ENCODE data around the gene ELFN1.

DNA sequence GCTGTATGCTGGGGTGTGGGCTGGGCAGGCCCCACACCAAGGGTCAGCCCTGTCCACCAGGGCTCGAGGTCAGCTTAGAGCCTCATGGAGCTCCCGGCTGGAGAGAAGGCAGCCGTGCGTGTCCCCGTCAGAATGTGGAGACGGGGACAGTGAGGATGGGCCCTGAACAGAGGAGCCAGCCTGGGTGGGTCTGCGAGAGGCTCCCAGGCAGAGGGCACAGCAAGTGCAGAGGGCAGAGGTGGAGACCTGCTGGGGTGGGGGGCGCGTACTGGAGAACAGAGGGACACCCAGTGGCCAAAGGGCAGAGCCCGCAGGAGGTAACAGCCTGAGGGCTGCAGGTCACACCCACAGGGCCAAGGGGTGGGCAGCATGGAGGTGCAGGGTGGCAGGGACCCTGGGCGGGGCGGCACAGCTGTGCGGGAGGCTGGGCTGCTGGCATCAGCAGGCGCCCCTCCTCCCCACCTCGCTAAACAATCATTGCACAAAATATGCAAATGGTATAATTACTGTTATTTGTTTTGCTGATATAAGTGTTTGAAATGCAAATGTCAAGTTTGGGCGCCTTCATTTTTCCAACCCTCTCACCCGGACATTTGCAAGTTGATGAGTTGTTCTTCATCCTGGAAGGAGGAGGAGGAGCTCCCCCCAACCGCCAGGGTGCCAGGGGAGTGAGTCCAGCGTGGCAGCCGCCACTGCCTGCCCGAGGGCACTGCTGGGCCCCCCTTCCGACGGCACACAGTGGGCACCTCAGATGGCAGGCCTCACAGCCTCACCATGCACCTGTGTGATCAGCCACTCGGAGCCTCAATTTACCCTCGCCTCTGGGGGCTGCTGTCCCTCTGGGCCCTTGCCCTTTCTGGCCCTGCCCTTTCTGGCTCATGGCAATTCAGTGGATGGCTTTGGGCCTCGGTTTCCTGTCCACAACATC lies 35.0 kb downstream of the ELFN1 start:
- TF ChIP-seq DIDO1 (tag; IDR thresholded peaks at IDR 0.05; ENCODE audit: low read depth), result no peak
- TF ChIP-seq, protein P1, sequence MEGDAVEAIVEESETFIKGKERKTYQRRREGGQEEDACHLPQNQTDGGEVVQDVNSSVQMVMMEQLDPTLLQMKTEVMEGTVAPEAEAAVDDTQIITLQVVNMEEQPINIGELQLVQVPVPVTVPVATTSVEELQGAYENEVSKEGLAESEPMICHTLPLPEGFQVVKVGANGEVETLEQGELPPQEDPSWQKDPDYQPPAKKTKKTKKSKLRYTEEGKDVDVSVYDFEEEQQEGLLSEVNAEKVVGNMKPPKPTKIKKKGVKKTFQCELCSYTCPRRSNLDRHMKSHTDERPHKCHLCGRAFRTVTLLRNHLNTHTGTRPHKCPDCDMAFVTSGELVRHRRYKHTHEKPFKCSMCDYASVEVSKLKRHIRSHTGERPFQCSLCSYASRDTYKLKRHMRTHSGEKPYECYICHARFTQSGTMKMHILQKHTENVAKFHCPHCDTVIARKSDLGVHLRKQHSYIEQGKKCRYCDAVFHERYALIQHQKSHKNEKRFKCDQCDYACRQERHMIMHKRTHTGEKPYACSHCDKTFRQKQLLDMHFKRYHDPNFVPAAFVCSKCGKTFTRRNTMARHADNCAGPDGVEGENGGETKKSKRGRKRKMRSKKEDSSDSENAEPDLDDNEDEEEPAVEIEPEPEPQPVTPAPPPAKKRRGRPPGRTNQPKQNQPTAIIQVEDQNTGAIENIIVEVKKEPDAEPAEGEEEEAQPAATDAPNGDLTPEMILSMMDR (IDR thresholded peaks at IDR 0.05 in 2 of 3, conservative IDR thresholded peaks at IDR 0.05 in 1 of 3; ENCODE audit: insufficient read depth in 2 of 3, low read depth in 1 of 3, low read length in 3 of 3), result no peak
- TF ChIP-seq, protein P2, sequence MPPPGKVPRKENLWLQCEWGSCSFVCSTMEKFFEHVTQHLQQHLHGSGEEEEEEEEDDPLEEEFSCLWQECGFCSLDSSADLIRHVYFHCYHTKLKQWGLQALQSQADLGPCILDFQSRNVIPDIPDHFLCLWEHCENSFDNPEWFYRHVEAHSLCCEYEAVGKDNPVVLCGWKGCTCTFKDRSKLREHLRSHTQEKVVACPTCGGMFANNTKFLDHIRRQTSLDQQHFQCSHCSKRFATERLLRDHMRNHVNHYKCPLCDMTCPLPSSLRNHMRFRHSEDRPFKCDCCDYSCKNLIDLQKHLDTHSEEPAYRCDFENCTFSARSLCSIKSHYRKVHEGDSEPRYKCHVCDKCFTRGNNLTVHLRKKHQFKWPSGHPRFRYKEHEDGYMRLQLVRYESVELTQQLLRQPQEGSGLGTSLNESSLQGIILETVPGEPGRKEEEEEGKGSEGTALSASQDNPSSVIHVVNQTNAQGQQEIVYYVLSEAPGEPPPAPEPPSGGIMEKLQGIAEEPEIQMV (tag; conservative IDR thresholded peaks at IDR 0.05; ENCODE audit: low read depth), result no peak
- TF ChIP-seq FOXK2 (conservative IDR thresholded peaks at IDR 0.05 in 1 of 2, IDR thresholded peaks at IDR 0.05 in 1 of 2; ENCODE audit: low read depth in 2 of 2), result no peak
- no peak for TF ChIP-seq CC2D1A (IDR thresholded peaks at IDR 0.05)
- TF ChIP-seq CREB1 (IDR thresholded peaks at IDR 0.05), result no peak
- no peak for TF ChIP-seq CREB1 (CRISPR knock-in tag; IDR thresholded peaks at IDR 0.05)
- no peak for TF ChIP-seq KAT7 (CRISPR knock-in tag; IDR thresholded peaks at IDR 0.05; ENCODE audit: borderline replicate concordance)
- no peak for TF ChIP-seq EGR1 (conservative IDR thresholded peaks at IDR 0.05)
- no peak for TF ChIP-seq MXI1 (IDR thresholded peaks at IDR 0.05; ENCODE audit: low read depth, low read length)
- TF ChIP-seq ZNF311 (CRISPR knock-in tag; IDR thresholded peaks at IDR 0.05), result no peak
